GM12872 (cell line): Measurements from ENCODE around the gene ABCD1.

Source experiments
- TF ChIP-seq, protein P1 (sequence below): IDR thresholded peaks from 3 replicates; pipeline ENCODE4 v1.5.1; 2011; ENCODE audit warnings: low read depth, mild to moderate bottlenecking, low read length, moderate library complexity; ENCODE audit not compliant: insufficient read depth

Gene ABCD1

DNA sequence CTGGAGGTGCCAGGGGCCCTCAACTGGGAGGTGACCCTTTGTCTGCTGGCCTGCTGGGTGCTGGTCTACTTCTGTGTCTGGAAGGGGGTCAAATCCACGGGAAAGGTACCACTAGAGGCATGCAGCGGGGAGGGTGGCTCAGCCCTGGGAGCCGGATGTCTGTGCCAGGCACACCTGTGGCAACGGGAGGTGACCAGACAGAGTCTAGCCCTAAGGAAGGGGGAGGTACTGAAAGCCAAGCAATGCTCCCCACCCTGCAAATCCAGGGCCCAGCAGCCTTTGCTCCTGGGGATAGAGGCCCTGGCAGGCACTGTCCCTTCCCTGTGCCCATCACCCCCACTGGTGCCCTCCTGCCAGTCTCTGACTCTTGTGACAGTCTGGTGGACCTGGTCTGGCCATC lies 32.7 kb upstream of the ABCD1 start:
- TF ChIP-seq, protein P1, sequence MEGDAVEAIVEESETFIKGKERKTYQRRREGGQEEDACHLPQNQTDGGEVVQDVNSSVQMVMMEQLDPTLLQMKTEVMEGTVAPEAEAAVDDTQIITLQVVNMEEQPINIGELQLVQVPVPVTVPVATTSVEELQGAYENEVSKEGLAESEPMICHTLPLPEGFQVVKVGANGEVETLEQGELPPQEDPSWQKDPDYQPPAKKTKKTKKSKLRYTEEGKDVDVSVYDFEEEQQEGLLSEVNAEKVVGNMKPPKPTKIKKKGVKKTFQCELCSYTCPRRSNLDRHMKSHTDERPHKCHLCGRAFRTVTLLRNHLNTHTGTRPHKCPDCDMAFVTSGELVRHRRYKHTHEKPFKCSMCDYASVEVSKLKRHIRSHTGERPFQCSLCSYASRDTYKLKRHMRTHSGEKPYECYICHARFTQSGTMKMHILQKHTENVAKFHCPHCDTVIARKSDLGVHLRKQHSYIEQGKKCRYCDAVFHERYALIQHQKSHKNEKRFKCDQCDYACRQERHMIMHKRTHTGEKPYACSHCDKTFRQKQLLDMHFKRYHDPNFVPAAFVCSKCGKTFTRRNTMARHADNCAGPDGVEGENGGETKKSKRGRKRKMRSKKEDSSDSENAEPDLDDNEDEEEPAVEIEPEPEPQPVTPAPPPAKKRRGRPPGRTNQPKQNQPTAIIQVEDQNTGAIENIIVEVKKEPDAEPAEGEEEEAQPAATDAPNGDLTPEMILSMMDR, result no peak

DNA sequence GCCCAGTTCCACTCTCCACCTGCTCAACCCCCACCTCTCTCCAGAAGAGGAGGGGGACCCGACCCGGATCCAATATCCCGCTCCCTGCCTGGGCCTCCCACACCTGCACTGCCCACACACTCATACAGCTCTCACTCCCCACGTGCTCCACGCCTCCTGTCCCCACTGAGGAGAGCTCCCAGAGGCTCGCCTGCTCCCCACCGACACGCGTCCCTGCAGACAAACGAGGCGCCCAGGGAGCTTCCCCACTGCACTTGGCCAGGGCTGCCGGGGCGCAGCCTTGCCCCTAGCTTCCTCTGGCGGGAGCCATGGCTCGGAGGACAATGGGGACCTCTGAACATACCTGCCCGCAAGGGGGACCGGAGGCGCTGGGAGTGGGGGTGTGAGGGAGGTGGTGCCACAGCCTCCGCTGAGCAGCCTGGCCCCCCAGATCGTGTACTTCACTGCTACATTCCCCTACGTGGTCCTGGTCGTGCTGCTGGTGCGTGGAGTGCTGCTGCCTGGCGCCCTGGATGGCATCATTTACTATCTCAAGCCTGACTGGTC lies 32.0 kb upstream of the ABCD1 start:
- TF ChIP-seq, protein P1, result no peak

GRCh38 chrX:153693216-153694086 lies 31.2 kb upstream of the ABCD1 start:
- TF ChIP-seq, protein P1, result no peak

DNA sequence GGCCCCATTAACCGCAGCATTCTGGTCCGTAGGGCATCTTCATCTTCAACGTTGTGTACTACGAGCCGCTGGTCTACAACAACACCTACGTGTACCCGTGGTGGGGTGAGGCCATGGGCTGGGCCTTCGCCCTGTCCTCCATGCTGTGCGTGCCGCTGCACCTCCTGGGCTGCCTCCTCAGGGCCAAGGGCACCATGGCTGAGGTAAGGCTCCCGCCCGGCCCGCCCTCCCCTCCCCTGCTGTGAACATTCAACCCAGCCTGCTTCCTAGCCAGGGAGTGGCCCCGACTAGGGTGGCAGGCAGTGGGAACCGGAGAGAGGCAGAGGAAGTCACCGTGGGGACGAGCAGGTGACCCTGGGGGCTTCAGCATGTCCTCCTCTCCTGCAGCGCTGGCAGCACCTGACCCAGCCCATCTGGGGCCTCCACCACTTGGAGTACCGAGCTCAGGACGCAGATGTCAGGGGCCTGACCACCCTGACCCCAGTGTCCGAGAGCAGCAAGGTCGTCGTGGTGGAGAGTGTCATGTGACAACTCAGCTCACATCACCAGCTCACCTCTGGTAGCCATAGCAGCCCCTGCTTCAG lies 29.9 kb upstream of the ABCD1 start:
- TF ChIP-seq, protein P1, result no peak

GRCh38 chrX:153696100-153696499 lies 28.6 kb upstream of the ABCD1 start:
- TF ChIP-seq, protein P1, result no peak

GRCh38 chrX:153697924-153698865 lies 26.5 kb upstream of the ABCD1 start:
- TF ChIP-seq, protein P1, result no peak
